HEK293 (cell line): ENCODE results near the gene MVD.

Source experiments
- HOXA7 ChIP-seq: sonication (generic); formaldehyde crosslinking; IDR thresholded peaks from 2 replicates; pipeline ENCODE4 v1.8.1; 2022; ENCODE audit warnings: missing genetic modification reagents, borderline replicate concordance
- KLF16 ChIP-seq: fragments of 450-650 bp; formaldehyde crosslinking; IDR thresholded peaks from 2 replicates; pipeline ENCODE4 v1.5.1; 2017; ENCODE audit warnings: missing biosample characterization, missing genetic modification characterization
- OSR2 ChIP-seq: fragments of 450-650 bp; formaldehyde crosslinking; IDR thresholded peaks from 2 replicates; pipeline ENCODE4 v1.5.1; 2016; ENCODE audit warnings: missing biosample characterization, missing genetic modification characterization
- TCF7L2 ChIP-seq: IDR thresholded peaks from 2 replicates; pipeline ENCODE4 v1.6.1; 2011; ENCODE audit warnings: low read depth, mild to moderate bottlenecking, inconsistent platforms, low read length, moderate library complexity, borderline replicate concordance
- ZBTB17 ChIP-seq: fragments of 450-650 bp; formaldehyde crosslinking; IDR thresholded peaks from 2 replicates; pipeline ENCODE4 v1.5.1; 2016; ENCODE audit warnings: missing biosample characterization, missing genetic modification characterization
- ZNF133 ChIP-seq: fragments of 450-650 bp; formaldehyde crosslinking; IDR thresholded peaks from 2 replicates; pipeline ENCODE4 v1.5.1; 2016; ENCODE audit warnings: missing biosample characterization, missing genetic modification characterization
- ZNF202 ChIP-seq: fragments of 450-650 bp; formaldehyde crosslinking; IDR thresholded peaks from 2 replicates; pipeline ENCODE4 v1.5.1; 2016; ENCODE audit warnings: missing biosample characterization, missing genetic modification characterization, borderline replicate concordance
- ZNF221 ChIP-seq: fragments of 450-650 bp; formaldehyde crosslinking; IDR thresholded peaks from 2 replicates; pipeline ENCODE4 v1.5.1; 2017; ENCODE audit warnings: missing biosample characterization, missing genetic modification characterization, borderline replicate concordance
- TF ChIP-seq, protein P1 (sequence below): fragments of 450-650 bp; formaldehyde crosslinking; IDR thresholded peaks from 2 replicates; pipeline ENCODE4 v1.5.1; 2016; ENCODE audit warnings: missing biosample characterization, missing genetic modification characterization

DNA sequence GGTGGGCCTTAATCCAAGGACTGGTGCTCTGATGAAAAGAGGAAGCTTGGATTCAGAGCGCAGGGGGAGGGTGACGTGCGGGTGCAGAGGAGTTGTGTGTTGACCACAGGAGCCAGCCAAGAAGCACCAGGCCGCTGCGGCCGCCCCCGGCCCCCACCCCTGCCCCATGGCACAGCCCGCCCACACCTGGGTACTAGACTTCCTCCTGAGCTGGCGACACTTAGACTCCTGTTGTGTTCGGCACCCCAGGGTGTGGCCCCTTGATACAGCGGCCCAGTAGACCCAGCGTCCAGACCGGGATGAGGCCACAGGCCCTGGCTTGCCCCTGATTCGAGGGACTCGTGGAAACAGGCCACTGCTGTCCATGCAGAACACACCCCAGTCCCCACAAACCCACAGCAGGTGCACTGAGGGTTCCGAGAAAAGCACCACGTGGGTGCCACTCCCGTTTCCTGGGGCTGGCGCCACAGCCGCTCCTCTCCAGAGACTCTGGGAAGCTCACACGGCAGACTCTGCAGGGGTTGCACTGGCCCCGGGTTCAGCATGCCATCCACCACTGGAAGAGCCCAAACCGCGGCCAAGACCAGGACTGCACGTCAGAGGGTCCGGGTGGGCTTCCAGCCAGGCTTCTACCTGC lies 29.2 kb upstream of the MVD start:
- no peak for TF ChIP-seq HOXA7 (CRISPR knock-in tag)
- TF ChIP-seq KLF16 (tag by site-specific recombination): no peak
- no peak for TF ChIP-seq TCF7L2
- no peak for TF ChIP-seq ZNF202 (tag by site-specific recombination)
- TF ChIP-seq ZNF221 (tag by site-specific recombination): no peak
- no peak for TF ChIP-seq ZNF133 (tag by site-specific recombination)
- TF ChIP-seq OSR2 (tag by site-specific recombination): no peak
- TF ChIP-seq, protein P1, sequence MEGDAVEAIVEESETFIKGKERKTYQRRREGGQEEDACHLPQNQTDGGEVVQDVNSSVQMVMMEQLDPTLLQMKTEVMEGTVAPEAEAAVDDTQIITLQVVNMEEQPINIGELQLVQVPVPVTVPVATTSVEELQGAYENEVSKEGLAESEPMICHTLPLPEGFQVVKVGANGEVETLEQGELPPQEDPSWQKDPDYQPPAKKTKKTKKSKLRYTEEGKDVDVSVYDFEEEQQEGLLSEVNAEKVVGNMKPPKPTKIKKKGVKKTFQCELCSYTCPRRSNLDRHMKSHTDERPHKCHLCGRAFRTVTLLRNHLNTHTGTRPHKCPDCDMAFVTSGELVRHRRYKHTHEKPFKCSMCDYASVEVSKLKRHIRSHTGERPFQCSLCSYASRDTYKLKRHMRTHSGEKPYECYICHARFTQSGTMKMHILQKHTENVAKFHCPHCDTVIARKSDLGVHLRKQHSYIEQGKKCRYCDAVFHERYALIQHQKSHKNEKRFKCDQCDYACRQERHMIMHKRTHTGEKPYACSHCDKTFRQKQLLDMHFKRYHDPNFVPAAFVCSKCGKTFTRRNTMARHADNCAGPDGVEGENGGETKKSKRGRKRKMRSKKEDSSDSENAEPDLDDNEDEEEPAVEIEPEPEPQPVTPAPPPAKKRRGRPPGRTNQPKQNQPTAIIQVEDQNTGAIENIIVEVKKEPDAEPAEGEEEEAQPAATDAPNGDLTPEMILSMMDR (tag by site-specific recombination): no peak
- no peak for TF ChIP-seq ZBTB17 (tag by site-specific recombination)
